KMS-11 (cell line): ENCODE measurements around the gene MT1B.

Experiments
- H2AFZ ChIP-seq: fragments of 200-600 bp; sonication (generic); 2 replicates; pipeline ENCODE4 v1.6.1; 2016; ENCODE audit warnings: antibody characterized with exemption, mixed run types, low read depth
- H3K27ac ChIP-seq: fragments of 200-600 bp; sonication (generic); 2 replicates; pipeline ENCODE4 v1.6.1; 2016; ENCODE audit warnings: mild to moderate bottlenecking, mixed run types
- H3K27me3 ChIP-seq: fragments of 200-600 bp; sonication (generic); 2 replicates; pipeline ENCODE4 v1.6.1; 2017; ENCODE audit warnings: mild to moderate bottlenecking, low read depth, mixed run types, moderate library complexity; ENCODE audit not compliant: insufficient read depth
- H3K36me3 ChIP-seq: fragments of 200-600 bp; sonication (generic); 2 replicates; pipeline ENCODE4 v1.6.1; 2017; ENCODE audit warnings: mild to moderate bottlenecking, mixed run types; ENCODE audit not compliant: insufficient read depth
- H3K4me1 ChIP-seq: fragments of 200-600 bp; sonication (generic); 2 replicates; pipeline ENCODE4 v1.6.1; 2016; ENCODE audit warnings: mild to moderate bottlenecking, low read depth, mixed run types; ENCODE audit not compliant: poor library complexity, severe bottlenecking
- H3K4me2 ChIP-seq: fragments of 200-600 bp; sonication (generic); 2 replicates; pipeline ENCODE4 v1.7.0; 2016; ENCODE audit warnings: mild to moderate bottlenecking, mixed run types
- H3K4me3 ChIP-seq: fragments of 200-600 bp; sonication (generic); IDR thresholded peaks from 2 replicates; pipeline ENCODE4 v1.6.1; 2017; ENCODE audit warnings: low read depth, low read length, mixed read lengths; ENCODE audit not compliant: insufficient read depth
- H3K79me2 ChIP-seq: fragments of 200-600 bp; sonication (generic); 2 replicates; pipeline ENCODE4 v1.6.1; 2016; ENCODE audit warnings: low read depth, mixed run types; ENCODE audit not compliant: insufficient read depth
- H3K9ac ChIP-seq: fragments of 200-600 bp; sonication (generic); 2 replicates; pipeline ENCODE4 v1.6.1; 2016; ENCODE audit warnings: mild to moderate bottlenecking, mixed run types
- H4K20me1 ChIP-seq: fragments of 200-600 bp; sonication (generic); 2 replicates; pipeline ENCODE4 v1.6.1; 2016; ENCODE audit warnings: mild to moderate bottlenecking, mixed run types; ENCODE audit not compliant: insufficient read depth
- TF ChIP-seq, protein P1 (sequence below): fragments of 200-600 bp; sonication (generic); conservative IDR thresholded peaks from 2 replicates; pipeline ENCODE4 v1.6.1; 2017; ENCODE audit warnings: low read depth, mild to moderate bottlenecking, antibody characterized with exemption, low read length, moderate library complexity, mixed read lengths

Gene MT1B

DNA sequence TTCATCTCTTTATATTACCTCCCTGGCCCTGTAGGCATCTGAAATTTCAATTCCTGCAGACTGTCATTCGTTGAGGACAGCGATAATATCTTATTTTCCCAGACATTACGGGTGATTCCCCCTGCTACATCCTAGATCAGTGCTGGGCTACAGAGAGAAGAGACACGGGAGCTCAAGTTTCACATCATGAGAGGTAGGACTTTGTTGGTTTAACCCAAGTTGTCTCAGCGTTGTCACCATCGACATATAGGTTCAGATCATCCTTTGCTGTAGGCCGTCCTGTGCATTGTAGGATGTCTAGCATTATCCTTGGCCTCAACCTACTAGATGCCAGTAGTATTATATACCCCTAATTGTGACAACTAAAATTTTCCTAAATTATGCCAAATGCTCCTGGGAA is 49.8 kb downstream of the MT1B start:
- no peaks in the 10 kb centered on the region for H4K20me1 ChIP-seq
- no peaks in the 10 kb centered on the region for H3K79me2 ChIP-seq
- no peak overlapping the region for H3K9ac ChIP-seq
- H3K36me3 ChIP-seq = no peaks in the 10 kb centered on the region
- no peak overlapping the region for H3K4me2 ChIP-seq
- TF ChIP-seq, protein P1, sequence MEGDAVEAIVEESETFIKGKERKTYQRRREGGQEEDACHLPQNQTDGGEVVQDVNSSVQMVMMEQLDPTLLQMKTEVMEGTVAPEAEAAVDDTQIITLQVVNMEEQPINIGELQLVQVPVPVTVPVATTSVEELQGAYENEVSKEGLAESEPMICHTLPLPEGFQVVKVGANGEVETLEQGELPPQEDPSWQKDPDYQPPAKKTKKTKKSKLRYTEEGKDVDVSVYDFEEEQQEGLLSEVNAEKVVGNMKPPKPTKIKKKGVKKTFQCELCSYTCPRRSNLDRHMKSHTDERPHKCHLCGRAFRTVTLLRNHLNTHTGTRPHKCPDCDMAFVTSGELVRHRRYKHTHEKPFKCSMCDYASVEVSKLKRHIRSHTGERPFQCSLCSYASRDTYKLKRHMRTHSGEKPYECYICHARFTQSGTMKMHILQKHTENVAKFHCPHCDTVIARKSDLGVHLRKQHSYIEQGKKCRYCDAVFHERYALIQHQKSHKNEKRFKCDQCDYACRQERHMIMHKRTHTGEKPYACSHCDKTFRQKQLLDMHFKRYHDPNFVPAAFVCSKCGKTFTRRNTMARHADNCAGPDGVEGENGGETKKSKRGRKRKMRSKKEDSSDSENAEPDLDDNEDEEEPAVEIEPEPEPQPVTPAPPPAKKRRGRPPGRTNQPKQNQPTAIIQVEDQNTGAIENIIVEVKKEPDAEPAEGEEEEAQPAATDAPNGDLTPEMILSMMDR = no peak
- no peaks in the 10 kb centered on the region for H3K27me3 ChIP-seq
- no peak overlapping the region for H3K4me3 ChIP-seq
- peak overlapping the region; percentile 47; the same call in 1 of the 2 replicates for H2AFZ ChIP-seq
- peaks cover 6% of the 10 kb centered on the region for H3K4me1 ChIP-seq
- H3K27ac ChIP-seq = no peak overlapping the region
